Measurements from ENCODE around the gene IGF2BP2. TPM values are rescaled to one million over a fixed set of nuclear protein-coding genes. Genes with fewer than 3 reads are reported as not detected.

Gene IGF2BP2
- total and polyA plus RNA-seq, 10 donors: 1.1 to 21.1 (median 12.0) TPM

DNA sequence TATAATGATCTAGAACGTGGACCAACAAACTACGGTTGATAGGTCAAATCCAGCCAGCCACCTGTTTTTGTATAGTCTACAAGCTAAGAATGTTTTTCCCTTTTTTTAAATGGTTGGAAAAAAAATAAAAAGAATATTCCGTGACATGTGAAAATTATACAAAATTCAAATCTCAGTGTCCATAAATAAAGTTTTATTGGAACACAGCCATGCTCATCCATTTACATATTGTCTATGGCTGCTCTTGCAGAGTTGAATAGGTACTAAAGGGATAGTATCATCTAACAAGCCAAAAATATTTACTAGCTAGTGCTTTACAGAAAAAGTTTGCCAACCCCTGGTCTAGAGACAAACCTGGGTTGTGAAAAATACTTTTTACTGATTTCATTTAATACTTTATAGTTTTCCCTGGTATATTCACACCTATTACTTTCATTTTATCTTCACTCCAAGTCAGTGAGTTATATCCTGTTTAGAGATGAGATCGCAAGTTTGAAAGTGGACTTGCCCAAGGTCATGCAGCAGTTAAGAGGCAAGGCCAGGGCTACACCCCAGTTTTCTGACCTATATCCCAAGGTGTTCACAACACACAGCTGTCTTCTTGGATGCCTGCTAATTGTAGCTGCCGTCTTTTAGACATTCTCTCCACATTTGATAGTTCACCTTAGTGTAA, 58.4 kb downstream of the IGF2BP2 start:
- H3K4me1 ChIP-seq: peaks cover 0 to 45% (median 18%) of the 10 kb centered on the region in 6 donors
- H3K27me3 ChIP-seq (replicated peaks in 1 of 7): no peaks in the 10 kb centered on the region
- no peaks in the 10 kb centered on the region for H3K36me3 ChIP-seq
- no peak overlapping the region for H3K4me3 ChIP-seq
- DNase-seq: no peak
- H3K9me3 ChIP-seq: no peaks in the 10 kb centered on the region
- H3K27ac ChIP-seq: peak overlapping the region in 3 of 8 donors; percentile 22 to 54 (median 47)
- TF ChIP-seq CTCF (IDR thresholded peaks at IDR 0.05 in 8 of 11, conservative IDR thresholded peaks at IDR 0.05 in 3 of 11) (no peak), POLR2AphosphoS5 (IDR thresholded peaks at IDR 0.05) (no peak), POLR2A (IDR thresholded peaks at IDR 0.05) (no peak)
- intact Hi-C loops (cut with DNase I; ENCODE audit: low total_unique reads): no loop called here
- WGBS, 5 donors: 56 to 82% (median 67%) methylated on average over 5 of the region's 5 CpGs

DNA sequence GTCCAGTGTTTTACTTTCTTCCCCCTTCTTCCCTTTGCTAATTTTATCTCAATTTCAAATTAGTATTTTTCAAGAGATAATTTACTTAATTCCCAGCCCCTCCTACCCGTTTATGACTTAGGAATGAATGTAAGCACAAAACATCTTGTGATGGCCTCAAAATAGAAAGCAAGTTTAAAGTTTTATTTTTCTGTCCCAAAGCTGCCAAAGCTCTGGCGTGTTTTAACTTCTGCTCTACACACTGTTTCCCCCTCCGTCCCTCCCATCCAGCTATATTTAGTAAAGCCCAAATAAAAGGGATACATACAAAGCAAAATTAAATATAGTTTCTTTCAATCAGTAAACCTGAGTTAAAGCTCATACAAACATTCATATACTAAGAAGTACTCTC, 59.9 kb downstream of the IGF2BP2 start:
- no peak for DNase-seq
- Histone ChIP-seq H3K9me3 (no peaks in the 10 kb centered on the region), H3K4me3 (no peak overlapping the region), H3K27me3 (replicated peaks in 1 of 7) (peaks cover 0 to 5% (median 0%) of the 10 kb centered on the region in 7 donors), H3K4me1 (peaks cover 0 to 45% (median 18%) of the 10 kb centered on the region in 6 donors), H3K36me3 (no peaks in the 10 kb centered on the region), H3K27ac (peak overlapping the region in 2 of 8 donors; percentile 21 to 29)
- WGBS, 5 donors: 19 to 37% (median 27%) methylated on average over 3 of the region's 3 CpGs
- intact Hi-C loops (cut with DNase I; ENCODE audit: low total_unique reads): no loop called here
- TF ChIP-seq POLR2A (IDR thresholded peaks at IDR 0.05) (no peak), CTCF (IDR thresholded peaks at IDR 0.05 in 8 of 11, conservative IDR thresholded peaks at IDR 0.05 in 3 of 11) (no peak), POLR2AphosphoS5 (IDR thresholded peaks at IDR 0.05) (no peak)

- no peak for DNase-seq
- Histone ChIP-seq H3K9me3 (no peaks in the 10 kb centered on the region), H3K36me3 (no peaks in the 10 kb centered on the region), H3K27me3 (replicated peaks in 1 of 7) (peaks cover 0 to 5% (median 0%) of the 10 kb centered on the region in 7 donors), H3K4me3 (no peak overlapping the region), H3K27ac (peak overlapping the region in 2 of 8 donors; percentile 21 to 29), H3K4me1 (peaks cover 0 to 45% (median 18%) of the 10 kb centered on the region in 6 donors)
- no peak for TF ChIP-seq POLR2A (IDR thresholded peaks at IDR 0.05)
- no peak for TF ChIP-seq POLR2AphosphoS5 (IDR thresholded peaks at IDR 0.05)
- no peak for TF ChIP-seq CTCF (IDR thresholded peaks at IDR 0.05 in 8 of 11, conservative IDR thresholded peaks at IDR 0.05 in 3 of 11)
- 41 to 49% (median 45%) methylated on average over 6 of the region's 6 CpGs for WGBS, 5 donors
- intact Hi-C loops (cut with DNase I; ENCODE audit: low total_unique reads): no loop called here
These were observed 60.5 kb downstream of the IGF2BP2 start for GRCh38 chr3:185764163-185764979.
